ENCODE results near the gene GRAMD1B. TPM values are rescaled to one million over a fixed set of nuclear protein-coding genes. Genes with fewer than 3 reads are reported as not detected.

GRAMD1B gene
- total RNA-seq, 4 donors from 2014 or later, result 5.1 to 10.5 (median 8.4) TPM

DNA sequence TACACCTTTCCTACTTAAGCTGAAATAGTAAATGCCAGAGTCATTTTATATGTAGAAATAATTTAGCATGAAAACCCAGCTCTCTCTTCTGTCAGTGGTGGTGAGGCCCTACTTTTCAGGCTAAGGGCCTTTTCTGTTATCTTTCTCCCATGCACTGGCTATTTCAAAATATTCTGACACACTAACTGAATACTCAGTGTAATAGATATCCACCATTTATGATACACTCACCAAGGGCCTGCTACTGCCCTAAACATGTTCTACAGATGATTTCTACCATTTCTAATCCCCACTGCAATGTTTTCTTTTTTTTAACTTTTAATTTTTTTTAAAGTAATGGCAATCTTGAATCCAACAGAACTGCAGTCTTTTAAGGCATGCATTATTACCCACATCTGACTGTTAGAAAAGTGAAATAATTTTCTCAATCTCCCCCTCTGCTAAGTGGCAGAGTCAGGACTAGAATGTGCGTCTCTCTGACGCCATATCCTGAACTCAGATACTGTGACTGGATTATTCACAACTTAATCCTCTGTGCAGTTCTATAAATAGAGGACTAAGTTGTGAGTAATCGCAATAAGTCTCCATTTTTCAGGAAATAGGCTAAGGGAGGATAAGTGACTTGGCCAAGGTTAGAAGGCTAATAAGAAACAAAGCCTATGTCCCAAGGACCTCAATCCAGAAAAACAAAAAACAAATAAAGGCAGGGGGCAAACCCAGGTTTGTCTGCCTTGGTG, 44.0 kb downstream of the GRAMD1B start:
- no peak for TF ChIP-seq CTCF (IDR thresholded peaks at IDR 0.05; ENCODE audit: low read depth)

GRCh38 chr11:123474994-123475393, 44.9 kb downstream of the GRAMD1B start:
- no peak for TF ChIP-seq CTCF (IDR thresholded peaks at IDR 0.05; ENCODE audit: low read depth)

DNA sequence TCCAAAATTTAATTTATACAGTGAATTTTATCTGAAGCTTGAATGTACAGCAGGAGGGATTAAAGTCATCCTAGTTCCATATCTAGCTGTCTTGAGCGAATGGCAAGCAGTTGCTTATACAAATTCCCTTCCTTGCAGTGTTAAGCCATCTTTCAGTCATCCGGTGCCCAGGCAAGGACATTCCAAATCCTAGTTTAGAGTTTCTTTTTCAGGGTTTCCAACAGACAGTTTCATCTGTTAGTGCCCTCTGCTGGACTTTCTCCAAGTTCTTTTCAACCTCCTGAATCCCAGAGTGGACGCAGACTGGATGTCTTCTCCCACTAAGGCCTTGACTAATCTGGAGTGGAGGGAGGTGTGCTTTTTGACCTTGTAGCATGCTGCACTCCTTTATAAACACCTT, 45.4 kb downstream of the GRAMD1B start:
- no peak for TF ChIP-seq CTCF (IDR thresholded peaks at IDR 0.05; ENCODE audit: low read depth)

GRCh38 chr11:123477205-123477907, 47.3 kb downstream of the GRAMD1B start:
- no peak for TF ChIP-seq CTCF (IDR thresholded peaks at IDR 0.05; ENCODE audit: low read depth)

DNA sequence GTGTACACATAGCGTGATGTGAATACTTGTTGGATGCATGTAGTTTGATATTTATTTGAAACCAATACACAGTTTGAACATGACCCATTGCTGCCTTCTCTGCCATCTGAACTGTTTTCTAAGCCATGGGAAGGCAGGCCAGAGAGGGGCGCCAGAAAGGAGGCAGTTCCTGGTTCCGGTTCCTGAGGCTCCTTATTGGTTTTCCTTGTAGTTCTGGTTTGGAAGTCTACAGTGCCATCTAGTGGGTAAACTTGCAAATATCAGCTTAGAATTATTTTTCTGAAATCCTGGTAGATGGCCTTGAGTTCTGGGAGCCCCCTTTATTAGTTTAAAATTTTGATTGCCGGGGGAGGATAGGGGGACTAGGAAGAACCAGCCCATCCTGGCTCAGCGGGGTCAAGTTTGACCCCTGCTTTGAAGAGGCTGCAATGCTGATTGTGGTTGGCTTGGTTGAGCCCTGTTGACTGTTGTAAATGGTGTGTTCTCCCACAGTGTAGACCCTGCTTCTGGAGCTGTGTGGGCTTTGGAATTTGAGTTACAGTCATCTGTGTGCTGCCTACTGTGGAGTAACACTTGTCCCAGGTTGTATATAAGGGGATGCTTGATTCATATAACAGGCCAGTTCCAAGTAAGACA, 48.4 kb downstream of the GRAMD1B start:
- TF ChIP-seq CTCF (IDR thresholded peaks at IDR 0.05; ENCODE audit: low read depth), result no peak

GRCh38 chr11:123479048-123479837, 49.2 kb downstream of the GRAMD1B start:
- TF ChIP-seq CTCF (IDR thresholded peaks at IDR 0.05; ENCODE audit: low read depth), result no peak
